Esophagus muscularis mucosa (tissue), 4 donors: ENCODE measurements around the gene FBXO46. TPM values are rescaled to one million over a fixed set of nuclear protein-coding genes. Genes with fewer than 3 reads are reported as not detected.
"Not testable (repeated sequence)": the region's sequence is repeated elsewhere in the genome, so short reads cannot be mapped to it uniquely, and the experiment has no call there.

Experiments used
- DNase-seq: peaks from one replicate; pipeline ENCODE4 v3.0.0-alpha.2; 2017; ENCODE audit errors: extremely low spot score
- H3K27ac ChIP-seq, 4 donors: fragments of 200-600 bp; sonication (generic); replicated peaks in 1 of 4; 1 replicate in 3 of 4; 2 replicates in 1 of 4; pipeline ENCODE4 v1.5.1; 2016 to 2019; ENCODE audit warnings: mild to moderate bottlenecking in 1 of 4
- H3K27me3 ChIP-seq, 4 donors: fragments of 200-600 bp; sonication (generic); one replicate each; pipeline versions ENCODE4 v1.5.1 to v1.6.0; 2016 to 2019
- H3K36me3 ChIP-seq, 4 donors: fragments of 200-600 bp; sonication (generic); one replicate each; pipeline ENCODE4 v1.5.1; 2016 to 2019
- H3K4me1 ChIP-seq, 4 donors: fragments of 200-600 bp; sonication (generic); one replicate each; pipeline ENCODE4 v1.5.1; 2016 to 2019
- H3K4me3 ChIP-seq, 4 donors: fragments of 200-600 bp; sonication (generic); 1 replicate in 2 of 4; 2 replicates in 2 of 4; pipeline ENCODE4 v1.5.1; 2016 to 2019; ENCODE audit warnings: mild to moderate bottlenecking in 4 of 4, moderate library complexity in 1 of 4
- H3K9me3 ChIP-seq, 4 donors: fragments of 200-600 bp; sonication (generic); 1 replicate in 3 of 4; 2 replicates in 1 of 4; pipeline ENCODE4 v1.5.1; 2016 to 2019
- CTCF ChIP-seq, 3 experiments: fragments of 200-600 bp in 2 of 3; fragments of 450-650 bp in 1 of 3; sonication (generic) in 2 of 3; IDR thresholded peaks; one replicate each; pipeline ENCODE4 v1.5.1; 2017 to 2019; ENCODE audit warnings: antibody characterized with exemption in 3 of 3, mild to moderate bottlenecking in 2 of 3, moderate library complexity in 1 of 3
- EP300 ChIP-seq: sonication (generic); formaldehyde crosslinking; IDR thresholded peaks from one replicate; pipeline ENCODE4 v1.6.1; 2017; ENCODE audit warnings: antibody characterized with exemption
- POLR2A ChIP-seq: fragments of 450-650 bp; IDR thresholded peaks from one replicate; pipeline ENCODE4 v1.6.1; 2017; ENCODE audit warnings: antibody characterized with exemption, moderate library complexity, mild to moderate bottlenecking, low read depth
- POLR2AphosphoS5 ChIP-seq, 2 donors: sonication (generic); formaldehyde crosslinking; IDR thresholded peaks; one replicate each; pipeline ENCODE4 v1.6.1; 2017; ENCODE audit warnings: antibody characterized with exemption in 2 of 2
- WGBS: methylation state at CpG from one replicate; pipeline ENCODE4 v1.1.5; 2018; 5-methylcytosine and 5-hydroxymethylcytosine counted together
- intact Hi-C: fragments of 100-400 bp; cut with DNase I; formaldehyde crosslinking; loops from one replicate; pipeline ENCODE4 v1.15.1; 2023
- total RNA-seq, 4 donors: library from RNA; depleted of rRNA; stranded (reverse); fragments of >200 nt; gene quantifications; one replicate each; pipeline versions ENCODE4 v1.1.0 to v1.2.1, GENCODE V29; 2016

Gene FBXO46
- total RNA-seq, 4 donors from 2014 or later, result 8.6 to 27.7 (median 18.2) TPM

- Histone ChIP-seq H3K4me1 (peaks cover 7 to 15% (median 12%) of the 10 kb centered on the region in 4 donors), H3K36me3 (peaks cover 35 to 57% (median 47%) of the 10 kb centered on the region in 4 donors), H3K27ac (no peak overlapping the region), H3K9me3 (no peaks in the 10 kb centered on the region), H3K27me3 (no peaks in the 10 kb centered on the region), H3K4me3 (no peak overlapping the region)
- TF ChIP-seq POLR2A, result no peak
- TF ChIP-seq POLR2AphosphoS5 (IDR thresholded peaks at IDR 0.05), result no peak
- no peak for TF ChIP-seq EP300
- TF ChIP-seq CTCF (IDR thresholded peaks at IDR 0.05), result no peak
- 87% methylated on average over 9 of the region's 9 CpGs for WGBS
- DNase-seq, result no peak
- intact Hi-C loops, result no loop called here
Observed at GRCh38 chr19:45687599-45687998, 43.1 kb downstream of the FBXO46 start.

- Histone ChIP-seq H3K4me1 (peaks cover 9 to 16% (median 15%) of the 10 kb centered on the region in 4 donors), H3K36me3 (peaks cover 35 to 57% (median 47%) of the 10 kb centered on the region in 4 donors)
- H3K27me3 ChIP-seq, intact Hi-C loops, H3K9me3 ChIP-seq, H3K4me3 ChIP-seq, DNase-seq, H3K27ac ChIP-seq: not testable (repeated sequence)
- WGBS, result 86% methylated on average over 11 of the region's 11 CpGs
Observed at GRCh38 chr19:45685045-45685444, 45.7 kb downstream of the FBXO46 start.

- Histone ChIP-seq H3K36me3 (peaks cover 29 to 45% (median 36%) of the 10 kb centered on the region in 4 donors), H3K9me3 (no peaks in the 10 kb centered on the region), H3K27ac (no peak overlapping the region), H3K4me1 (peaks cover 10 to 18% (median 17%) of the 10 kb centered on the region in 4 donors), H3K4me3 (no peak overlapping the region), H3K27me3 (peaks cover 5 to 25% (median 17%) of the 10 kb centered on the region in 4 donors)
- intact Hi-C loops, result loop anchor here (5.0 kb wide), 1 partner anchor 41 kb away; no protein-coding TSS in a partner anchor
- 69% methylated on average over 5 of the region's 5 CpGs for WGBS
- no peak for TF ChIP-seq EP300
- DNase-seq, result no peak
Observed at GRCh38 chr19:45682908-45683307, 47.8 kb downstream of the FBXO46 start.

- peak overlapping the region; percentile 48 to 62 (median 51) for H3K4me3 ChIP-seq
- intact Hi-C loops, result loop anchor here (5.0 kb wide), 1 partner anchor 40 kb away; no protein-coding TSS in a partner anchor
Observed at GRCh38 chr19:45682117-45682516, 48.6 kb downstream of the FBXO46 start.

GRCh38 chr19:45681391-45682015, 49.2 kb downstream of the FBXO46 start:
- TF ChIP-seq POLR2A (no peak), POLR2AphosphoS5 (IDR thresholded peaks at IDR 0.05) (peak; percentile 35 to 76), CTCF (IDR thresholded peaks at IDR 0.05) (peak in 2 of 3 experiments; percentile 97 to 98), EP300 (no peak)
- no peaks in the 10 kb centered on the region for H3K9me3 ChIP-seq
- DNase-seq, result peak; percentile 96
- intact Hi-C loops, result loop anchor here (5.0 kb wide), 1 partner anchor 39 kb away; no protein-coding TSS in a partner anchor
- H3K4me1 ChIP-seq, result peaks cover 22 to 31% (median 30%) of the 10 kb centered on the region in 4 donors
- peak overlapping the region; percentile 48 to 62 (median 51) for H3K4me3 ChIP-seq
- peak overlapping the region; percentile 73 to 83 (median 76) for H3K27ac ChIP-seq
- H3K27me3 ChIP-seq, result peaks cover 12 to 39% (median 31%) of the 10 kb centered on the region in 4 donors
- H3K36me3 ChIP-seq, result peaks cover 15 to 31% (median 22%) of the 10 kb centered on the region in 4 donors
- 13% methylated on average over 16 of the region's 51 CpGs for WGBS

More at GRCh38 chr19:45682117-45682516, 48.6 kb downstream of the FBXO46 start:
- no peak for DNase-seq
- Histone ChIP-seq H3K4me1 (peaks cover 18 to 26% (median 25%) of the 10 kb centered on the region in 4 donors), H3K27me3 (peaks cover 12 to 33% (median 25%) of the 10 kb centered on the region in 4 donors), H3K27ac (peak overlapping the region; percentile 73 to 83 (median 76)), H3K9me3 (no peaks in the 10 kb centered on the region), H3K36me3 (peaks cover 21 to 37% (median 28%) of the 10 kb centered on the region in 4 donors)
- 75% methylated on average over 8 of the region's 8 CpGs for WGBS
- TF ChIP-seq POLR2A (no peak), EP300 (no peak), POLR2AphosphoS5 (IDR thresholded peaks at IDR 0.05) (no peak), CTCF (IDR thresholded peaks at IDR 0.05) (no peak)
